Midbrain (tissue), 1 donor: ENCODE measurements around the gene SLC35B3.
"Not testable (repeated sequence)": the region's sequence is repeated elsewhere in the genome, so short reads cannot be mapped to it uniquely, and the experiment has no call there.

Experiments
- DNase-seq: peaks from one replicate; lab custom pipeline; 2025; lab: John Stamatoyannopoulos, UW

Gene SLC35B3

GRCh38 chr6:8414844-8415243, 20.5 kb downstream of the SLC35B3 start:
- DNase-seq: no peak

- not testable (repeated sequence) for DNase-seq
Measured at GRCh38 chr6:8405946-8406345, 29.4 kb downstream of the SLC35B3 start.

DNA sequence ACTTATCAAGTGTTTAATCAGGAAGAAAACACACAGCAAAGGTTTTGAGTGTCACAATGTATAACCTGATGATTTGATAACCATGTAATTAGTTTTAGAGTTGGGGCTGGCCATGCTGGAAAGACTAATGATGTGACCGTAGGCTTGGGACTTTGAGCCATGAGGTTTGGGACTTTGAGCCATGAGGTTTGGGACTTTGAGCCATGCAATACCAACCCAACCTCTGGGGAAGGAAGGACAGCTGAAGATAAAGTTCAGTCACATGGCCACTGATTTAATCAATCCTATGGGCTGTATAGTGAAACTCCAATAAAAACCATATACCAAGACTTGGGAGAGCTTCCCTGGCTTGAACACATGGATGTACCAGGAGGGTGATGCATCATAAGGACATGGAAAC, 32.8 kb downstream of the SLC35B3 start:
- no peak for DNase-seq

DNA sequence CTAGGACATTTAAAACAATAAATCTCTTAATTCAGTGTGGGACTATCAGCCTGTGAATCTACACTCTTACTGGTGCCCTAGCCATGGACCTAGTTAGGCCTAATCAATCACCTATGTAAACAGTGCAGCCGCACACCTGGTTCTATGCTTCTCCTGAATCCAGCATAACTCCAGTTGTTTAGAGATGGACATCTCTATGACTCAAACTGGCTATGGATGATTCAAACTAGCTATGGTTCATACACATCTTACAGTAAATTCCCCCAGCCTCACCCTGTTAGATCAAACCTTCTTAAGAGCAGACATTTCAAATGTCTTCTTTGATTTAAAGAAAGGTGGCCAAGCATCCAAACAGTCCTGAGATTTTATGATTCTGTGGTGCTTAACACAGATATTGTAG, 34.7 kb downstream of the SLC35B3 start:
- DNase-seq: no peak

DNA sequence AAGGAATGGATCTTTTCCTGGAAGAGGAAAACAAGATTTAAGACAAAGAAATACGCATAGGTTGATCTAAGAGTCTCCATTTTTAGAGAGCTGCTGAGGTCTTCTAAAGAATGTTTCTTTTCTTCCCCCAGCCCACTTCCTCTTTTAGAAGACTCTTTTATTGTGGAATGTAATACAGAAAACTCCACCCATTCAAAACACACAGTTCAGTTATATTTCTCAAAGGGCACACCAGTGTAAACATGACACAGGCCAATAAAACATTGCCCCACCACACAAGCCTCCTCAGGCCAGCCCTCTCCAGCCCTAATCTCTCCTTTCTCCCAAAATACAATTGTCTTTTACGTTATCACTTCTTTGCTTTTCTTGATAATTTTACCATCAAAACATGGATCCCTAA, 42.8 kb downstream of the SLC35B3 start:
- DNase-seq: no peak

- no peak for DNase-seq
Measured at GRCh38 chr6:8391934-8392333, 43.4 kb downstream of the SLC35B3 start.

DNA sequence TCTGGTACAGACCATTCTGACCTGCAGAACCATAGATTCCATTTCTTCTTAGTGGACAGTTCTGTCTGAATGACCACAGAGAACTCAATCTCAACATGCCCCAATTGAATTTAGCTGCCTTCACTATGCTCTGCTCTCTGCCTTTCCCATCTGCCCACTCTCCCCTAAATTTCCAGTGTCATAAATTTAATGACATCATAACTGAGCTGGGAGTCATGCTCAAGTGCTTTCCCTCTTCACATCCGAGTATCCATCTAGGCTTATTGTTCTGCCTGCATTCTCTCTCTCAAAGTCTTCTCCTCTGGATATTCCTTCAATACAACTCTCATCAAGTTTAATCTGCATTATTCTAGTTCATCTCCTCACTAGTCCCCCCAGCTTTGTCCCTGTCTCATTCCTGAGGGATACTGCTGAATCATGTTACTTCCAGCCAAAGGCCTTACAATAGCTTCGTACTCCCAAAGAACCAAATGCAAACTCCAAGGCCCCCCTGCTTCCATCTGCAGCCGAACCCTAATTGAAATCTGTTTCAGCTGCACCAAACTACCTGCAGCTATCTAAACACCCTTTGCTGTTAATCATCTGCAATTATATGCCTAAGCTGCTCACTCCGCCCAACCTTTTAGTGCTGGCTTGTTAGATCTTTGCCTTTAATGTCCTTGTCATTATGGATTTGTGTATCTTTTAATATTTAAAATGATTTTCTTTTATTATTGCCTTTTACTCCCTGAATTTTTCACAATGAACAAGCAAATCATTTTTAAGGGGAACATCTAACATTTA, 46.1 kb downstream of the SLC35B3 start:
- no peak for DNase-seq

- no peak for DNase-seq
Measured at GRCh38 chr6:8387942-8388437, 47.4 kb downstream of the SLC35B3 start.

DNA sequence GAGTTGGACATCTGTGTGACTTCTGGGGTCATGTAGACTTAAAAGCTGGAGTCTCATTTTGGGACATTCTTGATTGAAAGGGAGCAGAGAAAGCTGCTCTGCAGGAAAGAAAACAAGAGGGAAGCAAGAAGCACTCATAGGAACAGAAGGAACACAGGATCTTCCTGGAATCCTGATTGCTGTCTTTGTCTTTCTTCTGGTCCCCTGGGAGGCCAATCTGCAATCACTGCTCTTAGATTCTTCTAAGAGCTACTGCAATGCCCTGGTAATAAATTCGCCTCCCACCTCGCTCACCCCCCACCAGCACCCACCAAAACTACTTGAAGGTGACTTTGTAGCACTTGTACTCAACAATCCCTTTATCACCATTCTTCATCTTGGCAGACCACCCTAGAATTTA, 51.8 kb downstream of the SLC35B3 start:
- no peak for DNase-seq

- no peak for DNase-seq
Measured at GRCh38 chr6:8382434-8382833, 52.9 kb downstream of the SLC35B3 start.

GRCh38 chr6:8375916-8376315, 59.4 kb downstream of the SLC35B3 start:
- no peak for DNase-seq
